ENCODE data around the gene FOXP1. TPM values are rescaled to one million over a fixed set of nuclear protein-coding genes. Genes with fewer than 3 reads are reported as not detected.

Gene FOXP1
- polyA plus RNA-seq, 4 donors: 16.0 to 45.3 (median 39.0) TPM

- no peak for DNase-seq (ENCODE audit: low read depth in 4 of 4, low spot score in 3 of 4)
These were observed 351.8 kb downstream of the FOXP1 start for GRCh38 chr3:71231680-71232079.

- no peak for DNase-seq (ENCODE audit: low read depth in 4 of 4, low spot score in 3 of 4)
These were observed 353.4 kb downstream of the FOXP1 start for GRCh38 chr3:71229905-71230657.

GRCh38 chr3:71228156-71228866, 355.2 kb downstream of the FOXP1 start:
- DNase-seq (ENCODE audit: low read depth in 4 of 4, low spot score in 3 of 4): no peak

- DNase-seq (ENCODE audit: low read depth in 4 of 4, low spot score in 3 of 4): no peak
These were observed 356.3 kb downstream of the FOXP1 start for GRCh38 chr3:71227270-71227661.

GRCh38 chr3:71226565-71227269, 356.8 kb downstream of the FOXP1 start:
- DNase-seq (ENCODE audit: low read depth in 4 of 4, low spot score in 3 of 4): no peak

- DNase-seq (ENCODE audit: low read depth in 4 of 4, low spot score in 3 of 4): no peak
These were observed 357.5 kb downstream of the FOXP1 start for GRCh38 chr3:71225951-71226564.

GRCh38 chr3:71225002-71225684, 358.4 kb downstream of the FOXP1 start:
- no peak for DNase-seq (ENCODE audit: low read depth in 4 of 4, low spot score in 3 of 4)

GRCh38 chr3:71219744-71220638, 363.5 kb downstream of the FOXP1 start:
- DNase-seq (ENCODE audit: low read depth in 4 of 4, low spot score in 3 of 4): no peak

- DNase-seq (ENCODE audit: low read depth in 4 of 4, low spot score in 3 of 4): no peak
These were observed 365.0 kb downstream of the FOXP1 start for GRCh38 chr3:71218508-71218907.

- no peak for DNase-seq (ENCODE audit: low read depth in 4 of 4, low spot score in 3 of 4)
These were observed 365.8 kb downstream of the FOXP1 start for GRCh38 chr3:71217640-71218222.

GRCh38 chr3:71215351-71215750, 368.2 kb downstream of the FOXP1 start:
- no peak for DNase-seq (ENCODE audit: low read depth in 4 of 4, low spot score in 3 of 4)

GRCh38 chr3:71214797-71215196, 368.7 kb downstream of the FOXP1 start:
- DNase-seq (ENCODE audit: low read depth in 4 of 4, low spot score in 3 of 4): no peak

- no peak for DNase-seq (ENCODE audit: low read depth in 4 of 4, low spot score in 3 of 4)
These were observed 369.5 kb downstream of the FOXP1 start for GRCh38 chr3:71214016-71214415.

- no peak for DNase-seq (ENCODE audit: low read depth in 4 of 4, low spot score in 3 of 4)
These were observed 372.4 kb downstream of the FOXP1 start for GRCh38 chr3:71211083-71211482.

GRCh38 chr3:71210257-71211007, 373.1 kb downstream of the FOXP1 start:
- no peak for DNase-seq (ENCODE audit: low read depth in 4 of 4, low spot score in 3 of 4)

GRCh38 chr3:71208211-71209095, 375.1 kb downstream of the FOXP1 start:
- no peak for DNase-seq (ENCODE audit: low read depth in 4 of 4, low spot score in 3 of 4)

GRCh38 chr3:71207632-71208031, 375.9 kb downstream of the FOXP1 start:
- no peak for DNase-seq (ENCODE audit: low read depth in 4 of 4, low spot score in 3 of 4)

Measured in left renal pelvis (tissue), 4 donors.